ENCODE data around the gene MED13.

- TF ChIP-seq, protein P1, sequence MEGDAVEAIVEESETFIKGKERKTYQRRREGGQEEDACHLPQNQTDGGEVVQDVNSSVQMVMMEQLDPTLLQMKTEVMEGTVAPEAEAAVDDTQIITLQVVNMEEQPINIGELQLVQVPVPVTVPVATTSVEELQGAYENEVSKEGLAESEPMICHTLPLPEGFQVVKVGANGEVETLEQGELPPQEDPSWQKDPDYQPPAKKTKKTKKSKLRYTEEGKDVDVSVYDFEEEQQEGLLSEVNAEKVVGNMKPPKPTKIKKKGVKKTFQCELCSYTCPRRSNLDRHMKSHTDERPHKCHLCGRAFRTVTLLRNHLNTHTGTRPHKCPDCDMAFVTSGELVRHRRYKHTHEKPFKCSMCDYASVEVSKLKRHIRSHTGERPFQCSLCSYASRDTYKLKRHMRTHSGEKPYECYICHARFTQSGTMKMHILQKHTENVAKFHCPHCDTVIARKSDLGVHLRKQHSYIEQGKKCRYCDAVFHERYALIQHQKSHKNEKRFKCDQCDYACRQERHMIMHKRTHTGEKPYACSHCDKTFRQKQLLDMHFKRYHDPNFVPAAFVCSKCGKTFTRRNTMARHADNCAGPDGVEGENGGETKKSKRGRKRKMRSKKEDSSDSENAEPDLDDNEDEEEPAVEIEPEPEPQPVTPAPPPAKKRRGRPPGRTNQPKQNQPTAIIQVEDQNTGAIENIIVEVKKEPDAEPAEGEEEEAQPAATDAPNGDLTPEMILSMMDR (IDR thresholded peaks at IDR 0.05) = no peak
- no peak for TF ChIP-seq POLR2A (IDR thresholded peaks at IDR 0.05)
Observed at GRCh38 chr17:62058611-62059010, 6.5 kb downstream of the MED13 start.

All from stomach (tissue), 4 donors.